Vagina (tissue), 2 donors: ENCODE results near the gene PDZD4. TPM values are rescaled to one million over a fixed set of nuclear protein-coding genes. Genes with fewer than 3 reads are reported as not detected.

Experiments
- DNase-seq, 2 donors: peaks; one replicate each; pipeline ENCODE4 v3.0.0-alpha.2; 2017; ENCODE audit errors: extremely low spot score in 2 of 2
- H3K27ac ChIP-seq: fragments of 200-600 bp; sonication (generic); one replicate; pipeline ENCODE4 v1.5.1; 2019
- H3K27me3 ChIP-seq: fragments of 200-600 bp; sonication (generic); one replicate; pipeline ENCODE4 v1.5.1; 2019
- H3K36me3 ChIP-seq, 2 donors: fragments of 200-600 bp; sonication (generic); one replicate each; pipeline ENCODE4 v1.5.1; 2017 to 2019
- H3K4me1 ChIP-seq: fragments of 200-600 bp; sonication (generic); one replicate; pipeline ENCODE4 v1.5.1; 2019
- H3K4me3 ChIP-seq, 2 donors: fragments of 200-600 bp; sonication (generic); 1 replicate in 1 of 2; 2 replicates in 1 of 2; pipeline ENCODE4 v1.5.1; 2016 to 2019
- H3K9me3 ChIP-seq: fragments of 200-600 bp; sonication (generic); one replicate; pipeline ENCODE4 v1.5.1; 2019
- CTCF ChIP-seq, 3 experiments: fragments of 450-650 bp in 2 of 3; fragments of 200-600 bp in 1 of 3; sonication (generic) in 1 of 3; IDR thresholded peaks; one replicate each; pipeline ENCODE4 v1.5.1; 2017 to 2019; ENCODE audit warnings: antibody characterized with exemption in 3 of 3, mild to moderate bottlenecking in 2 of 3, moderate library complexity in 2 of 3
- POLR2A ChIP-seq, 2 donors: fragments of 450-650 bp; IDR thresholded peaks; one replicate each; pipeline ENCODE4 v1.6.1; 2017; ENCODE audit warnings: antibody characterized with exemption in 2 of 2, mild to moderate bottlenecking in 2 of 2, moderate library complexity in 2 of 2
- POLR2AphosphoS5 ChIP-seq, 2 donors: sonication (generic); formaldehyde crosslinking; IDR thresholded peaks; one replicate each; pipeline ENCODE4 v1.9.0; 2017; ENCODE audit warnings: antibody characterized with exemption in 2 of 2, mild to moderate bottlenecking in 2 of 2, low read depth in 1 of 2; ENCODE audit not compliant: insufficient read depth in 1 of 2
- intact Hi-C: fragments of 100-400 bp; cut with DNase I; formaldehyde crosslinking; loops from one replicate; pipeline ENCODE4 v1.15.1; 2023
- total RNA-seq: library from RNA; depleted of rRNA; stranded (reverse); fragments of >200 nt; gene quantifications from one replicate; pipeline ENCODE4 v1.2.3, GENCODE V29; 2016

PDZD4 gene
- total RNA-seq, 1 donor from 2014 or later, result 10.3 TPM

- H3K4me3 ChIP-seq, result no peak overlapping the region
- H3K9me3 ChIP-seq, result no peaks in the 10 kb centered on the region
- peaks cover 10% of the 10 kb centered on the region for H3K4me1 ChIP-seq
- H3K36me3 ChIP-seq, result no peaks in the 10 kb centered on the region
- no peak for DNase-seq
- TF ChIP-seq POLR2A (IDR thresholded peaks at IDR 0.05) (no peak), POLR2AphosphoS5 (IDR thresholded peaks at IDR 0.05; ENCODE audit: insufficient read depth in 1 of 2, low read depth in 1 of 2) (no peak), CTCF (IDR thresholded peaks at IDR 0.05) (no peak)
- H3K27me3 ChIP-seq, result no peaks in the 10 kb centered on the region
- intact Hi-C loops, result no loop called here
- H3K27ac ChIP-seq, result no peak overlapping the region
Measured at GRCh38 chrX:153776120-153776599, 54.2 kb downstream of the PDZD4 start.

GRCh38 chrX:153775293-153776119 lies 54.8 kb downstream of the PDZD4 start:
- no peaks in the 10 kb centered on the region for H3K9me3 ChIP-seq
- H3K36me3 ChIP-seq, result no peaks in the 10 kb centered on the region
- no peaks in the 10 kb centered on the region for H3K27me3 ChIP-seq
- intact Hi-C loops, result no loop called here
- no peak overlapping the region for H3K4me3 ChIP-seq
- H3K4me1 ChIP-seq, result peaks cover 4% of the 10 kb centered on the region
- no peak overlapping the region for H3K27ac ChIP-seq
- DNase-seq, result no peak
- no peak for TF ChIP-seq CTCF (IDR thresholded peaks at IDR 0.05)
- TF ChIP-seq POLR2A (IDR thresholded peaks at IDR 0.05), result no peak
- no peak for TF ChIP-seq POLR2AphosphoS5 (IDR thresholded peaks at IDR 0.05; ENCODE audit: insufficient read depth in 1 of 2, low read depth in 1 of 2)

- no peaks in the 10 kb centered on the region for H3K27me3 ChIP-seq
Measured at GRCh38 chrX:153774576-153775292, 55.6 kb downstream of the PDZD4 start.

GRCh38 chrX:153773741-153774575 lies 56.4 kb downstream of the PDZD4 start:
- no peak for DNase-seq
- Histone ChIP-seq H3K4me1 (no peaks in the 10 kb centered on the region), H3K27ac (no peak overlapping the region), H3K27me3 (no peaks in the 10 kb centered on the region), H3K4me3 (no peak overlapping the region), H3K9me3 (no peaks in the 10 kb centered on the region), H3K36me3 (no peaks in the 10 kb centered on the region)
- TF ChIP-seq POLR2AphosphoS5 (IDR thresholded peaks at IDR 0.05; ENCODE audit: insufficient read depth in 1 of 2, low read depth in 1 of 2) (no peak), CTCF (IDR thresholded peaks at IDR 0.05) (no peak), POLR2A (IDR thresholded peaks at IDR 0.05) (no peak)
- intact Hi-C loops, result no loop called here

More at GRCh38 chrX:153774576-153775292, 55.6 kb downstream of the PDZD4 start:
- Histone ChIP-seq H3K27ac (no peak overlapping the region), H3K4me1 (no peaks in the 10 kb centered on the region), H3K9me3 (no peaks in the 10 kb centered on the region), H3K36me3 (no peaks in the 10 kb centered on the region), H3K4me3 (no peak overlapping the region)
- no peak for TF ChIP-seq POLR2A (IDR thresholded peaks at IDR 0.05)
- no peak for DNase-seq
- intact Hi-C loops, result no loop called here

GRCh38 chrX:153773218-153773611 lies 57.1 kb downstream of the PDZD4 start:
- H3K9me3 ChIP-seq, result no peaks in the 10 kb centered on the region
- DNase-seq, result no peak
- H3K4me3 ChIP-seq, result no peak overlapping the region
- H3K27ac ChIP-seq, result no peak overlapping the region
- no peaks in the 10 kb centered on the region for H3K4me1 ChIP-seq
- H3K27me3 ChIP-seq, result no peaks in the 10 kb centered on the region
- TF ChIP-seq POLR2A (IDR thresholded peaks at IDR 0.05) (no peak), POLR2AphosphoS5 (IDR thresholded peaks at IDR 0.05; ENCODE audit: insufficient read depth in 1 of 2, low read depth in 1 of 2) (no peak), CTCF (IDR thresholded peaks at IDR 0.05) (no peak)
- intact Hi-C loops, result no loop called here
- no peaks in the 10 kb centered on the region for H3K36me3 ChIP-seq
